Mesothelial cell of epicardium (in vitro differentiated cells): ENCODE data around the gene NAV2. TPM values are rescaled to one million over a fixed set of nuclear protein-coding genes. Genes with fewer than 3 reads are reported as not detected.

Source experiments
- DNase-seq, 2 experiments: peaks; one replicate each; pipeline ENCODE4 v3.0.0; 2021; ENCODE audit warnings: low spot score in 2 of 2; ENCODE audit not compliant: unreplicated experiment in 2 of 2
- H3K27ac Mint-ChIP-seq: 2 replicates; pipeline ENCODE4 v1.8.0; 2021; ENCODE audit warnings: mixed read lengths
- H3K27me3 Mint-ChIP-seq: 2 replicates; pipeline ENCODE4 v1.8.0; 2021; ENCODE audit warnings: low read depth, mixed read lengths
- H3K36me3 Mint-ChIP-seq: 2 replicates; pipeline ENCODE4 v1.8.0; 2021; ENCODE audit warnings: mixed read lengths
- H3K4me1 Mint-ChIP-seq: 2 replicates; pipeline ENCODE4 v1.8.0; 2021; ENCODE audit warnings: mixed read lengths
- H3K4me3 Mint-ChIP-seq: 2 replicates; pipeline ENCODE4 v1.8.0; 2021; ENCODE audit warnings: mild to moderate bottlenecking, moderate library complexity, mixed read lengths
- H3K9me3 Mint-ChIP-seq: 2 replicates; pipeline ENCODE4 v1.8.0; 2021; ENCODE audit warnings: mixed read lengths
- CTCF ChIP-seq: fragments of 200-600 bp; sonication (generic); IDR thresholded peaks from one replicate; pipeline ENCODE4 v1.5.0; 2021; ENCODE audit warnings: antibody characterized with exemption; ENCODE audit not compliant: unreplicated experiment
- total RNA-seq: library from RNA; stranded (reverse); gene quantifications from 3 replicates; pipeline ENCODE4 v1.2.1, GENCODE V29; 2021

NAV2 gene
- total RNA-seq, 1 donor from 2014 or later, result 69.8 TPM

GRCh38 chr11:19739872-19740271, 27.2 kb downstream of the NAV2 start:
- TF ChIP-seq CTCF, result no peak
- Mint-ChIP-seq H3K27ac (no peak overlapping the region), H3K9me3 (no peaks in the 10 kb centered on the region), H3K36me3 (no peaks in the 10 kb centered on the region), H3K4me3 (no peak overlapping the region), H3K4me1 (no peaks in the 10 kb centered on the region), H3K27me3 (no peaks in the 10 kb centered on the region)
- no peak for DNase-seq

DNA sequence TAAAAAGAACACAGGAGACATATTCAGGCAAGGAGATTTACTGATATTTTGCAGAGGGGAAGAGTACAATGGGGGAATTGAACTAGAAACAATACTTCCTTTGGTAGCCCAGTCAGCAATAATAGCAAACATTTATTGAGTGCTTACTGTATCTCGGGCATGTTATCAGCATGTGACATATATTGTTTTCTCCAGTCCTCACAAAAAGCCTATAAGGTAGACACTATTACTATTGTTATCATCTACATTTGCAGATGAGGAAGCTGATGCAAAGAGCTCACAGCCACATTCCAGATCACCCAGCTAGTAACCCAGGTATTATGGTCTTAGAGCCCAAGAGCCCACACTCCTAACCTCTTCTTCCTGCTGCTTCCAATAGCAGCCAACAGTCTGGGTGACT, 27.9 kb downstream of the NAV2 start:
- H3K27ac Mint-ChIP-seq, result no peak overlapping the region
- H3K36me3 Mint-ChIP-seq, result no peaks in the 10 kb centered on the region

DNA sequence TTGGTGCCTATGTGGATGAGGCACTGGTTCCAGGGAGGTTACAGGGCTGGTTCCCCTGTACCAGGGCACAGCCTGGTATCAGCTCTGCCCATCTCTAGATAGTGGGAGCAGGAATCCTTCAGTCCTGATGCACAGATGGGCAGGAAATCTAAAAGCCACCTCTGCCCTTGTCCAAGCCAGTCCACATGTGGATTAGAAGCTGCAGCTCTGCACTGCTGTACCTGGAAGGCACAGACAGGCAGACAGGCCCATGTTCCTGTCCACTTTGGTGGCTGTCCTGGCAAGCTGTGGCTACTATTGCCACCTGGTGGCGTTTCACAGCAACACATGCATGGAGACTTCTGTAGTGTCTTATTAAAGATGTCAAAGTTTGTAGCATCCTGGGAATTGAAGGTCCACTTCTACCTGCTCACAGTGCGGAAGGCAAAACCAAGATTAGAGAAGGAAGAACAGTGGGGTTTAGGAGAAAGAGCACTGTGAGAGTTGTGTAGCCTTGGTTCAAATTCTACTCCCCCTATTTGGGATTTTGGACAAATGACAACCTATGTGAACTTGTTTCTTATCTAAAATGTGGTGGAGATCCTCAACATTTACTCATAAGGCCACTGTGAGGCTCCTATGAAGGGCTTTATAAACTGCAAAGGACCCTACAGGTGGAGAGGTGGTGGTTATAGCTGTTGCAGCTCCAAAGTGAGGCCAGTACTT, 30.1 kb downstream of the NAV2 start:
- no peaks in the 10 kb centered on the region for H3K27me3 Mint-ChIP-seq
- no peak overlapping the region for H3K27ac Mint-ChIP-seq
- H3K4me3 Mint-ChIP-seq, result no peak overlapping the region
- TF ChIP-seq CTCF, result peak; percentile 86
- H3K4me1 Mint-ChIP-seq, result no peaks in the 10 kb centered on the region
- no peaks in the 10 kb centered on the region for H3K36me3 Mint-ChIP-seq
- no peaks in the 10 kb centered on the region for H3K9me3 Mint-ChIP-seq
- peak; percentile 48 to 78 for DNase-seq

More for the DNA sequence above, 27.9 kb downstream of the NAV2 start:
- DNase-seq, result no peak
- Mint-ChIP-seq H3K9me3 (no peaks in the 10 kb centered on the region), H3K27me3 (no peaks in the 10 kb centered on the region), H3K4me1 (no peaks in the 10 kb centered on the region), H3K4me3 (no peak overlapping the region)
- TF ChIP-seq CTCF, result no peak

- Mint-ChIP-seq H3K36me3 (no peaks in the 10 kb centered on the region), H3K27me3 (no peaks in the 10 kb centered on the region), H3K4me3 (no peak overlapping the region), H3K4me1 (no peaks in the 10 kb centered on the region), H3K27ac (no peak overlapping the region), H3K9me3 (no peaks in the 10 kb centered on the region)
- DNase-seq, result no peak
- no peak for TF ChIP-seq CTCF
Measured at GRCh38 chr11:19743622-19744021, 31.0 kb downstream of the NAV2 start.

DNA sequence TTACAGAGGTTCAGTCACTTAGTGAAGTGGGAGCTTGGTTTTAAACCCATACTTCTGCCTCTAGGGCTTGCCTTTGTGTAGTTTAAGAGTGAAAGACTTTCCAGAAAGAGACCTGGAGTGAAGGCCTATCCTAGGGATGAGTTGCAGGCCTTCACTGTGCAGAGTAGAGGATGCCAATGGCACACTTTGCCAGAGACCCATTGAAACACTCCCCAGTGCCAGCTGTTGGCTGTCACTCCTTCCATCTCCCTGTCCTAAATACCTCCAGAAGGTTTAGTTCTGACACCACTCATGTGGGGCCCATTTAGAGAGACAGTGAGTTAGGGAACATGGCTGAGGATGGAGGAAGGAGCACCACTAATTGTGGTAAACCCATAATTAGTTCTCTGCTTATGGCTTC, 31.5 kb downstream of the NAV2 start:
- no peaks in the 10 kb centered on the region for H3K4me1 Mint-ChIP-seq
- H3K9me3 Mint-ChIP-seq, result no peaks in the 10 kb centered on the region
- no peaks in the 10 kb centered on the region for H3K36me3 Mint-ChIP-seq
- no peak overlapping the region for H3K27ac Mint-ChIP-seq
- DNase-seq, result no peak
- TF ChIP-seq CTCF, result no peak
- no peaks in the 10 kb centered on the region for H3K27me3 Mint-ChIP-seq
- no peak overlapping the region for H3K4me3 Mint-ChIP-seq
